MM.1S (cell line): ENCODE data around the gene TAF11L13.

Experiments
- DNase-seq: peaks from one replicate; pipeline ENCODE4 v3.0.0-alpha.2; 2015
- H2AFZ ChIP-seq: fragments of 300-600 bp; sonication (generic); 2 replicates; pipeline ENCODE4 v1.6.0; 2016; ENCODE audit warnings: antibody characterized with exemption, low read length
- H3F3A ChIP-seq: fragments of 300-600 bp; sonication (generic); 2 replicates; pipeline ENCODE4 v1.6.1; 2016; ENCODE audit warnings: mild to moderate bottlenecking, antibody characterized with exemption, low read length, moderate library complexity, mixed read lengths; ENCODE audit not compliant: insufficient read depth
- H3K27ac ChIP-seq: fragments of 300-600 bp; sonication (generic); 2 replicates; pipeline ENCODE4 v1.5.1; 2016; ENCODE audit warnings: mild to moderate bottlenecking, low read length
- H3K27me3 ChIP-seq: fragments of 300-600 bp; sonication (generic); replicated peaks from 2 replicates; pipeline ENCODE4 v1.6.0; 2016; ENCODE audit warnings: low read length; ENCODE audit not compliant: insufficient read depth
- H3K36me3 ChIP-seq: fragments of 300-600 bp; sonication (generic); replicated peaks from 2 replicates; pipeline ENCODE4 v1.6.1; 2016; ENCODE audit warnings: mild to moderate bottlenecking, low read length, mixed read lengths; ENCODE audit not compliant: insufficient read depth
- H3K4me1 ChIP-seq: fragments of 300-600 bp; sonication (generic); 2 replicates; pipeline ENCODE4 v1.6.1; 2016; ENCODE audit warnings: low read length, mixed read lengths
- H3K4me2 ChIP-seq: fragments of 300-600 bp; sonication (generic); 2 replicates; pipeline ENCODE4 v1.6.0; 2016; ENCODE audit warnings: low read depth, low read length
- H3K4me3 ChIP-seq: fragments of 300-600 bp; sonication (generic); 2 replicates; pipeline ENCODE4 v1.5.1; 2016; ENCODE audit warnings: low read length, mixed read lengths
- H3K79me2 ChIP-seq: fragments of 300-600 bp; sonication (generic); 2 replicates; pipeline ENCODE4 v1.6.1; 2016; ENCODE audit warnings: mixed run types, low read length, mixed read lengths
- H3K9ac ChIP-seq: fragments of 300-600 bp; sonication (generic); 2 replicates; pipeline ENCODE4 v1.6.1; 2016; ENCODE audit warnings: low read length, mixed read lengths
- H3K9me2 ChIP-seq: fragments of 300-600 bp; sonication (generic); replicated peaks from 2 replicates; pipeline ENCODE4 v1.6.1; 2016; ENCODE audit warnings: mild to moderate bottlenecking, low read length, mixed read lengths; ENCODE audit not compliant: insufficient read depth
- H3K9me3 ChIP-seq: fragments of 300-600 bp; sonication (generic); replicated peaks from 2 replicates; pipeline ENCODE4 v1.6.1; 2016; ENCODE audit warnings: mild to moderate bottlenecking, low read length, mixed read lengths; ENCODE audit not compliant: insufficient read depth
- H4K20me1 ChIP-seq: fragments of 300-600 bp; sonication (generic); 2 replicates; pipeline ENCODE4 v1.6.1; 2016; ENCODE audit warnings: mild to moderate bottlenecking, low read length, moderate library complexity, mixed read lengths; ENCODE audit not compliant: insufficient read depth
- EZH2 ChIP-seq: fragments of 300-600 bp; sonication (generic); optimal IDR thresholded peaks from 2 replicates; pipeline ENCODE3; 2017; ENCODE audit warnings: low read depth, mild to moderate bottlenecking, antibody characterized with exemption, low read length, mixed read lengths
- EZH2phosphoT487 ChIP-seq: fragments of 300-600 bp; sonication (generic); IDR thresholded peaks from 2 replicates; pipeline ENCODE4 v1.6.1; 2018; ENCODE audit warnings: antibody characterized with exemption, low read length
- TF ChIP-seq, protein P1 (sequence below): fragments of 300-600 bp; sonication (generic); IDR thresholded peaks from 2 replicates; pipeline ENCODE4 v1.5.1; 2016; ENCODE audit warnings: antibody characterized with exemption, low read length, mixed read lengths

Gene TAF11L13

DNA sequence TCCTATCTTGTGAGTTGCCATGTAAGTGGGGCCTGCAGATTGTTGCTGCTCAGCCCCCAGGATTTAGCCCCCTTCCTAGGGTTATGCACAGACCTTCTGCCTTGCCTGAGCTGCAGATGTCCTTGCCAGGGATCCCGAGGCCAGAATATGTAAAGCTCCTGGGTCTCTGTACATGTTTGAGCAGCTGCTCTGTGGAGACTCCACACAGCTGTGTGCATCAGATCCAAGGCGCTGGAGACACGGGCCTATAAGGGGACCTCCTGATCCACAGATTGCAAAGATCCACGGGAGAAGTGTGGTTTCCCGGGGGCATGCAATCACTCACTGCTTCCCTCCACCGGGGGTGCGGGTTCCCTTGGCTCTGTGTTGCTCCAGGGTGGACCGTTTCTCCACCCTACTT lies 31.3 kb downstream of the TAF11L13 start:
- Histone ChIP-seq H3K9me2 (no peaks in the 10 kb centered on the region), H3K4me3 (no peak overlapping the region), H3K27me3 (no peaks in the 10 kb centered on the region), H3K4me1 (no peaks in the 10 kb centered on the region), H3K36me3 (no peaks in the 10 kb centered on the region), H3K4me2 (no peak overlapping the region), H2AFZ (no peak overlapping the region), H3F3A (no peaks in the 10 kb centered on the region), H3K9me3 (no peaks in the 10 kb centered on the region), H4K20me1 (no peaks in the 10 kb centered on the region), H3K9ac (no peak overlapping the region), H3K79me2 (no peaks in the 10 kb centered on the region), H3K27ac (no peak overlapping the region)
- DNase-seq, result no peak
- TF ChIP-seq EZH2, result no peak
- TF ChIP-seq EZH2phosphoT487, result no peak
- TF ChIP-seq, protein P1, sequence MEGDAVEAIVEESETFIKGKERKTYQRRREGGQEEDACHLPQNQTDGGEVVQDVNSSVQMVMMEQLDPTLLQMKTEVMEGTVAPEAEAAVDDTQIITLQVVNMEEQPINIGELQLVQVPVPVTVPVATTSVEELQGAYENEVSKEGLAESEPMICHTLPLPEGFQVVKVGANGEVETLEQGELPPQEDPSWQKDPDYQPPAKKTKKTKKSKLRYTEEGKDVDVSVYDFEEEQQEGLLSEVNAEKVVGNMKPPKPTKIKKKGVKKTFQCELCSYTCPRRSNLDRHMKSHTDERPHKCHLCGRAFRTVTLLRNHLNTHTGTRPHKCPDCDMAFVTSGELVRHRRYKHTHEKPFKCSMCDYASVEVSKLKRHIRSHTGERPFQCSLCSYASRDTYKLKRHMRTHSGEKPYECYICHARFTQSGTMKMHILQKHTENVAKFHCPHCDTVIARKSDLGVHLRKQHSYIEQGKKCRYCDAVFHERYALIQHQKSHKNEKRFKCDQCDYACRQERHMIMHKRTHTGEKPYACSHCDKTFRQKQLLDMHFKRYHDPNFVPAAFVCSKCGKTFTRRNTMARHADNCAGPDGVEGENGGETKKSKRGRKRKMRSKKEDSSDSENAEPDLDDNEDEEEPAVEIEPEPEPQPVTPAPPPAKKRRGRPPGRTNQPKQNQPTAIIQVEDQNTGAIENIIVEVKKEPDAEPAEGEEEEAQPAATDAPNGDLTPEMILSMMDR, result no peak

- H3K4me3 ChIP-seq, result no peak overlapping the region
- H3K79me2 ChIP-seq, result no peaks in the 10 kb centered on the region
- H3K9me2 ChIP-seq, result no peaks in the 10 kb centered on the region
- TF ChIP-seq EZH2phosphoT487, result no peak
- TF ChIP-seq EZH2, result no peak
- TF ChIP-seq, protein P1, result no peak
- H4K20me1 ChIP-seq, result no peaks in the 10 kb centered on the region
- DNase-seq, result no peak
- no peaks in the 10 kb centered on the region for H3F3A ChIP-seq
- H3K9me3 ChIP-seq, result no peaks in the 10 kb centered on the region
- no peak overlapping the region for H3K27ac ChIP-seq
- no peak overlapping the region for H3K4me2 ChIP-seq
- no peaks in the 10 kb centered on the region for H3K27me3 ChIP-seq
- H3K4me1 ChIP-seq, result no peaks in the 10 kb centered on the region
- no peak overlapping the region for H3K9ac ChIP-seq
- no peak overlapping the region for H2AFZ ChIP-seq
- no peaks in the 10 kb centered on the region for H3K36me3 ChIP-seq
These were observed 33.9 kb downstream of the TAF11L13 start for GRCh38 chr5:17665836-17666235.

- H2AFZ ChIP-seq, result no peak overlapping the region
- no peak for TF ChIP-seq EZH2phosphoT487
- TF ChIP-seq, protein P1, result no peak
- no peak for TF ChIP-seq EZH2
- no peaks in the 10 kb centered on the region for H3K36me3 ChIP-seq
- H3K9ac ChIP-seq, result no peak overlapping the region
- no peaks in the 10 kb centered on the region for H4K20me1 ChIP-seq
- no peaks in the 10 kb centered on the region for H3K9me2 ChIP-seq
- H3K4me2 ChIP-seq, result no peak overlapping the region
- no peak for DNase-seq
- H3K9me3 ChIP-seq, result no peaks in the 10 kb centered on the region
- H3K27ac ChIP-seq, result no peak overlapping the region
- no peak overlapping the region for H3K4me3 ChIP-seq
- H3F3A ChIP-seq, result no peaks in the 10 kb centered on the region
- H3K27me3 ChIP-seq, result no peaks in the 10 kb centered on the region
- H3K4me1 ChIP-seq, result no peaks in the 10 kb centered on the region
- H3K79me2 ChIP-seq, result no peaks in the 10 kb centered on the region
These were observed 34.9 kb downstream of the TAF11L13 start for GRCh38 chr5:17666726-17667235.
